ENCODE results near the gene TMEM244.

The TMEM244 gene

GRCh38 chr6:129795261-129795660 lies 65.9 kb downstream of the TMEM244 start:
- H3K9me3 ChIP-seq (ENCODE audit: insufficient read depth, low read length, severe bottlenecking), result no peaks in the 10 kb centered on the region
- no peak overlapping the region for H3K9ac ChIP-seq (ENCODE audit: low read depth, low read length)
- TF ChIP-seq EZH2 (IDR thresholded peaks at IDR 0.05; ENCODE audit: borderline replicate concordance, low read depth, low read length, severe bottlenecking), result no peak
- TF ChIP-seq, protein P1, sequence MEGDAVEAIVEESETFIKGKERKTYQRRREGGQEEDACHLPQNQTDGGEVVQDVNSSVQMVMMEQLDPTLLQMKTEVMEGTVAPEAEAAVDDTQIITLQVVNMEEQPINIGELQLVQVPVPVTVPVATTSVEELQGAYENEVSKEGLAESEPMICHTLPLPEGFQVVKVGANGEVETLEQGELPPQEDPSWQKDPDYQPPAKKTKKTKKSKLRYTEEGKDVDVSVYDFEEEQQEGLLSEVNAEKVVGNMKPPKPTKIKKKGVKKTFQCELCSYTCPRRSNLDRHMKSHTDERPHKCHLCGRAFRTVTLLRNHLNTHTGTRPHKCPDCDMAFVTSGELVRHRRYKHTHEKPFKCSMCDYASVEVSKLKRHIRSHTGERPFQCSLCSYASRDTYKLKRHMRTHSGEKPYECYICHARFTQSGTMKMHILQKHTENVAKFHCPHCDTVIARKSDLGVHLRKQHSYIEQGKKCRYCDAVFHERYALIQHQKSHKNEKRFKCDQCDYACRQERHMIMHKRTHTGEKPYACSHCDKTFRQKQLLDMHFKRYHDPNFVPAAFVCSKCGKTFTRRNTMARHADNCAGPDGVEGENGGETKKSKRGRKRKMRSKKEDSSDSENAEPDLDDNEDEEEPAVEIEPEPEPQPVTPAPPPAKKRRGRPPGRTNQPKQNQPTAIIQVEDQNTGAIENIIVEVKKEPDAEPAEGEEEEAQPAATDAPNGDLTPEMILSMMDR (IDR thresholded peaks at IDR 0.05; ENCODE audit: borderline replicate concordance, extremely low read depth, low read length, poor library complexity, severe bottlenecking), result no peak
- H4K20me1 ChIP-seq (ENCODE audit: insufficient read depth, low read length), result no peaks in the 10 kb centered on the region
- H3K4me2 ChIP-seq (ENCODE audit: insufficient read depth, low read length), result no peak overlapping the region
- no peak overlapping the region for H3K27ac ChIP-seq (ENCODE audit: low read length)
- no peaks in the 10 kb centered on the region for H3K36me3 ChIP-seq (ENCODE audit: insufficient read depth, low read length)
- DNase-seq (no peak), ATAC-seq (ENCODE audit: insufficient read depth, low read depth) (no peak)
- peaks cover 15% of the 10 kb centered on the region for H3K4me1 ChIP-seq (ENCODE audit: insufficient read depth, low read length)
- no peak overlapping the region for H3K4me3 ChIP-seq (ENCODE audit: low read depth in 1 of 2, low read length in 2 of 2)
- no peak overlapping the region for H2AFZ ChIP-seq (ENCODE audit: low read depth, low read length)
- H3K79me2 ChIP-seq (ENCODE audit: insufficient read depth, low read length), result no peaks in the 10 kb centered on the region
- no peaks in the 10 kb centered on the region for H3K27me3 ChIP-seq (ENCODE audit: insufficient read depth, low read length, poor library complexity)

DNA sequence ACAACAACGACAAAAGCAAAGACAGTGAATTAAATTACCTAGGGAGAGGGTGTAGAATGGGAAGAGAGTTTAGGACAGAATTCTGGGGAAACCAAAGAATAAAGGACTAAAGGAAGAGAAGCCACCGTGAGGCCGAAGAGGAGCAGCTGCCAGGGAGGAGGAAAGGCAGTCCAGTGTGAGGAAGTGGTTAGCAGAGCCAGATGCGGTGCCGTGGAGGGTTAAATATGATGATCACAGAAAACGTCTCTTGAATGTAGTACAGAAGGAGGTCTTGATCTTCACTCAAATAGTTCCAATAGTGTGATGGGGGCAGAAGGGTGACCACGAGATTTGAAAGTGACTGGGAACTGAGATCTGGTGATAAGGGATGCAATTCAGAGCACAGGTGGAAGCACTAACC lies 67.7 kb downstream of the TMEM244 start:
- no peaks in the 10 kb centered on the region for H3K36me3 ChIP-seq (ENCODE audit: insufficient read depth, low read length)
- no peaks in the 10 kb centered on the region for H3K27me3 ChIP-seq (ENCODE audit: insufficient read depth, low read length, poor library complexity)
- no peak overlapping the region for H3K27ac ChIP-seq (ENCODE audit: low read length)
- no peak for TF ChIP-seq EZH2 (IDR thresholded peaks at IDR 0.05; ENCODE audit: borderline replicate concordance, low read depth, low read length, severe bottlenecking)
- TF ChIP-seq, protein P1 (IDR thresholded peaks at IDR 0.05; ENCODE audit: borderline replicate concordance, extremely low read depth, low read length, poor library complexity, severe bottlenecking), result no peak
- no peak overlapping the region for H3K9ac ChIP-seq (ENCODE audit: low read depth, low read length)
- DNase-seq, result peak; percentile 59
- peak overlapping the region; percentile 39; the same call in 1 of the 2 replicates for H3K4me2 ChIP-seq (ENCODE audit: insufficient read depth, low read length)
- H3K79me2 ChIP-seq (ENCODE audit: insufficient read depth, low read length), result no peaks in the 10 kb centered on the region
- no peak overlapping the region for H3K4me3 ChIP-seq (ENCODE audit: low read depth in 1 of 2, low read length in 2 of 2)
- H3K9me3 ChIP-seq (ENCODE audit: insufficient read depth, low read length, severe bottlenecking), result no peaks in the 10 kb centered on the region
- H2AFZ ChIP-seq (ENCODE audit: low read depth, low read length), result no peak overlapping the region
- H3K4me1 ChIP-seq (ENCODE audit: insufficient read depth, low read length), result peaks cover 15% of the 10 kb centered on the region
- H4K20me1 ChIP-seq (ENCODE audit: insufficient read depth, low read length), result no peaks in the 10 kb centered on the region
- peak; percentile 92 for ATAC-seq (ENCODE audit: insufficient read depth, low read depth)

DNA sequence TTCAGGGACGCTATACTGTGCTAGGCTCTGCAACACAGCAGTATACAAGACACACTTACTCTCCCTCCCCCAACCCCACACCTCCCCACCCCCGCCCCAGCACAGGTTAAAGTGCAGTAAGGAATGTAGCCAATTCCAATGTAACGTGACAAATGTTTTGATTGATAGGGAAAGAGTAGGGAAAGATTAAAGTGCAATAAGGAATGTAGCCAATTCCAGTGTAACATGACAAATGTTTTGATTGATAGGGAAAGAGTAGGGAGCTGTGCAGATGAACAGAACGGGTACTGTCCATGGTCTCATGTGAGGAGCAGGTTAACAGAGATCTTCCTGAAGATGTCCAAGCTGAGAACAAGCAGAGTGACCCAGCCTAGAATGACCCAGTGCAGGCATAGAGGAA lies 69.1 kb downstream of the TMEM244 start:
- Histone ChIP-seq H3K9ac (ENCODE audit: low read depth, low read length) (no peak overlapping the region), H2AFZ (ENCODE audit: low read depth, low read length) (no peak overlapping the region), H3K27me3 (ENCODE audit: insufficient read depth, low read length, poor library complexity) (no peaks in the 10 kb centered on the region), H3K4me1 (ENCODE audit: insufficient read depth, low read length) (peaks cover 15% of the 10 kb centered on the region), H3K27ac (ENCODE audit: low read length) (no peak overlapping the region), H3K36me3 (ENCODE audit: insufficient read depth, low read length) (no peaks in the 10 kb centered on the region), H4K20me1 (ENCODE audit: insufficient read depth, low read length) (no peaks in the 10 kb centered on the region), H3K4me2 (ENCODE audit: insufficient read depth, low read length) (no peak overlapping the region), H3K4me3 (ENCODE audit: low read depth in 1 of 2, low read length in 2 of 2) (no peak overlapping the region), H3K9me3 (ENCODE audit: insufficient read depth, low read length, severe bottlenecking) (no peaks in the 10 kb centered on the region), H3K79me2 (ENCODE audit: insufficient read depth, low read length) (no peaks in the 10 kb centered on the region)
- no peak for DNase-seq
- ATAC-seq (ENCODE audit: insufficient read depth, low read depth), result no peak
- TF ChIP-seq EZH2 (IDR thresholded peaks at IDR 0.05; ENCODE audit: borderline replicate concordance, low read depth, low read length, severe bottlenecking), result no peak
- TF ChIP-seq, protein P1 (IDR thresholded peaks at IDR 0.05; ENCODE audit: borderline replicate concordance, extremely low read depth, low read length, poor library complexity, severe bottlenecking), result no peak

GRCh38 chr6:129790785-129791184 lies 70.3 kb downstream of the TMEM244 start:
- no peaks in the 10 kb centered on the region for H3K79me2 ChIP-seq (ENCODE audit: insufficient read depth, low read length)

More at GRCh38 chr6:129790785-129791184, 70.3 kb downstream of the TMEM244 start:
- Histone ChIP-seq H3K4me3 (ENCODE audit: low read depth in 1 of 2, low read length in 2 of 2) (no peak overlapping the region), H3K27me3 (ENCODE audit: insufficient read depth, low read length, poor library complexity) (no peaks in the 10 kb centered on the region), H3K4me2 (ENCODE audit: insufficient read depth, low read length) (no peak overlapping the region), H2AFZ (ENCODE audit: low read depth, low read length) (no peak overlapping the region), H3K4me1 (ENCODE audit: insufficient read depth, low read length) (peaks cover 15% of the 10 kb centered on the region), H3K9ac (ENCODE audit: low read depth, low read length) (no peak overlapping the region), H3K36me3 (ENCODE audit: insufficient read depth, low read length) (no peaks in the 10 kb centered on the region), H3K27ac (ENCODE audit: low read length) (no peak overlapping the region), H4K20me1 (ENCODE audit: insufficient read depth, low read length) (no peaks in the 10 kb centered on the region), H3K9me3 (ENCODE audit: insufficient read depth, low read length, severe bottlenecking) (no peaks in the 10 kb centered on the region)
- TF ChIP-seq, protein P1 (IDR thresholded peaks at IDR 0.05; ENCODE audit: borderline replicate concordance, extremely low read depth, low read length, poor library complexity, severe bottlenecking), result no peak
- no peak for TF ChIP-seq EZH2 (IDR thresholded peaks at IDR 0.05; ENCODE audit: borderline replicate concordance, low read depth, low read length, severe bottlenecking)
- no peak for DNase-seq
- no peak for ATAC-seq (ENCODE audit: insufficient read depth, low read depth)
